Upper lobe of left lung (tissue), 6 donors: ENCODE results near the gene DYNC2LI1. TPM values are rescaled to one million over a fixed set of nuclear protein-coding genes. Genes with fewer than 3 reads are reported as not detected.

Experiments
- ATAC-seq, 2 donors: fragments of 200-7000 bp; cut with Tn5 transposase; one replicate each; pipeline ENCODE4 v1.9.1; 2022; ENCODE audit warnings: mild to moderate bottlenecking in 2 of 2, moderate library complexity in 2 of 2; ENCODE audit not compliant: low FRiP score in 2 of 2
- DNase-seq, 2 donors: peaks; one replicate each; pipeline ENCODE4 v3.0.0-alpha.2; 2019 to 2020
- H3K27ac ChIP-seq, 4 donors: fragments of 200-600 bp; sonication (generic); one replicate each; pipeline ENCODE4 v1.5.1; 2016 to 2019
- H3K27me3 ChIP-seq, 4 donors: fragments of 200-600 bp; sonication (generic); one replicate each; pipeline ENCODE4 v1.5.1; 2017 to 2019
- H3K36me3 ChIP-seq, 4 donors: fragments of 200-600 bp; sonication (generic); one replicate each; pipeline ENCODE4 v1.5.1; 2016 to 2019
- H3K4me1 ChIP-seq, 4 donors: fragments of 200-600 bp; sonication (generic); one replicate each; pipeline ENCODE4 v1.5.1; 2018 to 2019
- H3K4me3 ChIP-seq, 4 donors: fragments of 200-600 bp; sonication (generic); one replicate each; pipeline ENCODE4 v1.5.1; 2017 to 2019; ENCODE audit warnings: mild to moderate bottlenecking in 2 of 4, moderate library complexity in 1 of 4
- H3K9me3 ChIP-seq, 4 donors: fragments of 200-600 bp; sonication (generic); one replicate each; pipeline ENCODE4 v1.5.1; 2018 to 2019
- CTCF ChIP-seq, 6 experiments: fragments of 450-650 bp in 4 of 6; fragments of 200-600 bp in 2 of 6; sonication (generic) in 2 of 6; IDR thresholded peaks; one replicate each; pipeline ENCODE4 v1.5.1; 2016 to 2019; ENCODE audit warnings: antibody characterized with exemption in 6 of 6
- EP300 ChIP-seq, 4 donors: sonication (generic); formaldehyde crosslinking; IDR thresholded peaks; one replicate each; pipeline ENCODE4 v1.5.1; 2017; ENCODE audit warnings: antibody characterized with exemption in 4 of 4, control low read depth in 2 of 4
- POLR2A ChIP-seq, 4 donors: fragments of 450-650 bp; IDR thresholded peaks; one replicate each; pipeline ENCODE4 v1.5.1; 2016 to 2017; ENCODE audit warnings: antibody characterized with exemption in 4 of 4, mild to moderate bottlenecking in 2 of 4
- POLR2AphosphoS5 ChIP-seq, 2 donors: sonication (generic); formaldehyde crosslinking; IDR thresholded peaks; one replicate each; pipeline ENCODE4 v1.5.1; 2017; ENCODE audit warnings: antibody characterized with exemption in 2 of 2
- WGBS, 2 donors: methylation state at CpG; one replicate each; pipeline ENCODE4 v1.1.5; 2017 to 2018; 5-methylcytosine and 5-hydroxymethylcytosine counted together
- total RNA-seq, 6 donors: library from RNA; depleted of rRNA in 4 of 6; stranded (reverse); fragments of >200 nt in 4 of 6; gene quantifications; one replicate each; pipeline versions ENCODE4 v1.1.0 to v1.2.1, GENCODE V29; 2016 to 2021
- donor health status: DM: no; HTN: no; CAD: no; lungs with moderate emphysema.
- donor health status: DM: no; HTN: yes; CAD: no; lungs with severe emphysema.

Gene DYNC2LI1
- total RNA-seq, 6 donors from 2014 or later = 15.8 to 58.2 (median 18.1) TPM

DNA sequence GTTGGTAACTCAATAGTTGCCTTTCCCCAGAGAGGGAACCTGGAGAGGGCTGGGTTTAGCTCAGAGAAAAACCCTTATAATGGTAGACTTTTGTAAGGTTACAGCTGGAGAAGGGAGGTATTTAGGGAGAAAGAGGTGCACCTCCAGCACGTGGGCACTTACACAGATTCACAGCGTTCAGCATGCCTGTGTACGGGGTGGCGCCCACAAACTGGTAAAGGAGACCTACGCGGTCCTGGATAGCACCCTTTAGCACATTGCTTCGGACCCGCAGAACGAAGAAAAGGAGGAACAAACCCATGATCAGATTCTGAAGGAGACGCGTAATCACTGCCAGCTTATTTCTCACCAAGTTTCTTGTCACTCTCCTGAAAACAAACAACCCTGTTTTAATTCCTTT is 49.9 kb downstream of the DYNC2LI1 start:
- 92 to 95% methylated on average over 10 to 11 of the region's 11 CpGs for WGBS, 2 donors
- no peak for TF ChIP-seq CTCF (IDR thresholded peaks at IDR 0.05)
- no peak for TF ChIP-seq POLR2AphosphoS5 (IDR thresholded peaks at IDR 0.05)
- no peak for TF ChIP-seq EP300 (IDR thresholded peaks at IDR 0.05)
- TF ChIP-seq POLR2A (IDR thresholded peaks at IDR 0.05) = no peak

GRCh38 chr2:43824512-43824911 is 50.7 kb downstream of the DYNC2LI1 start:
- WGBS, 2 donors = 87 to 97% methylated on average over 2 of the region's 2 CpGs
- Histone ChIP-seq H3K36me3 (no peaks in the 10 kb centered on the region), H3K4me3 (no peak overlapping the region), H3K27me3 (no peaks in the 10 kb centered on the region), H3K9me3 (no peaks in the 10 kb centered on the region), H3K27ac (no peak overlapping the region), H3K4me1 (no peaks in the 10 kb centered on the region)
- DNase-seq = no peak
- no peak for TF ChIP-seq POLR2A (IDR thresholded peaks at IDR 0.05)
- TF ChIP-seq POLR2AphosphoS5 (IDR thresholded peaks at IDR 0.05) = no peak
- TF ChIP-seq CTCF (IDR thresholded peaks at IDR 0.05) = no peak
- no peak for TF ChIP-seq EP300 (IDR thresholded peaks at IDR 0.05)
- no peak for ATAC-seq

More for the DNA sequence above, 49.9 kb downstream of the DYNC2LI1 start:
- Histone ChIP-seq H3K9me3 (no peaks in the 10 kb centered on the region), H3K4me1 (no peaks in the 10 kb centered on the region), H3K27ac (no peak overlapping the region), H3K36me3 (no peaks in the 10 kb centered on the region), H3K4me3 (no peak overlapping the region), H3K27me3 (no peaks in the 10 kb centered on the region)
- ATAC-seq (no peak), DNase-seq (no peak)

DNA sequence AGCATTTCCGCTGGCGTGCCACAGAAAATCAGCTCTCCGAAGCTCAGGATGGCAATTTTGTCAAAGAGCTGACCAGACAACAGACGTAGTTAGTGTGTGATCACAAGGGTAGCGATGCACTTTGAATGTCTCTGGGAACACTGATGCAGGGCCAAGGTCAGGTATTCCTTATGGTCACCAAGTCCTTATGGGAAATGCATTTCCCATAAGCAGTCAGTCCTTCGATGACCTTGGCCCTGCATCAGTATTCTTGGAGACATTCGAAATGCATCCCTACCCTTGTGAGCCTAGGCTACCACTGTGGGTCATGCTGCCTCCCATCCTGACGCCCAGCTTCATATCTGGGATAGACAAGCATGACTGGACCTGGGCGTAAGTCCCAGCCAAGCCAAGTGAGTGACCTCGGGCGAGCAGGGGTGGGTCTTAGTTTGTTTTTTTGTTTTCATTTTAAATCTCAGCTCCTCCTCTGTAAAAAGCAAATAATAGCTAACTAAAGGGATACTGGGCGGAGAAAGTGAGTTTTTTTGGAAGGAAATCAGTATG is 51.2 kb downstream of the DYNC2LI1 start:
- Histone ChIP-seq H3K27me3 (no peaks in the 10 kb centered on the region), H3K9me3 (no peaks in the 10 kb centered on the region), H3K27ac (no peak overlapping the region), H3K4me1 (no peaks in the 10 kb centered on the region), H3K36me3 (no peaks in the 10 kb centered on the region), H3K4me3 (no peak overlapping the region)
- ATAC-seq (no peak), DNase-seq (no peak)
- 86 to 92% methylated on average over 11 to 12 of the region's 12 CpGs for WGBS, 2 donors
- no peak for TF ChIP-seq EP300 (IDR thresholded peaks at IDR 0.05)
- no peak for TF ChIP-seq POLR2A (IDR thresholded peaks at IDR 0.05)
- no peak for TF ChIP-seq POLR2AphosphoS5 (IDR thresholded peaks at IDR 0.05)
- no peak for TF ChIP-seq CTCF (IDR thresholded peaks at IDR 0.05)

- Histone ChIP-seq H3K36me3 (no peaks in the 10 kb centered on the region), H3K4me3 (no peak overlapping the region), H3K9me3 (no peaks in the 10 kb centered on the region), H3K27ac (no peak overlapping the region), H3K27me3 (no peaks in the 10 kb centered on the region), H3K4me1 (no peaks in the 10 kb centered on the region)
- whole genome bisulfite sequencing, 2 donors = 60 to 72% methylated on average over 3 of the region's 3 CpGs
- no peak for DNase-seq
- no peak for TF ChIP-seq POLR2A (IDR thresholded peaks at IDR 0.05)
- TF ChIP-seq POLR2AphosphoS5 (IDR thresholded peaks at IDR 0.05) = no peak
- no peak for TF ChIP-seq CTCF (IDR thresholded peaks at IDR 0.05)
- no peak for TF ChIP-seq EP300 (IDR thresholded peaks at IDR 0.05)
- no peak for ATAC-seq
Measured at GRCh38 chr2:43825841-43826240, 52.0 kb downstream of the DYNC2LI1 start.
